ENCODE data around the gene TMEM131.

- TF ChIP-seq CTCF (conservative IDR thresholded peaks at IDR 0.05; ENCODE audit: low read depth in 2 of 2) (no peak), REST (IDR thresholded peaks at IDR 0.05; ENCODE audit: unreplicated experiment) (no peak)
Measured at GRCh38 chr2:97738179-97739019, 257.3 kb downstream of the TMEM131 start.
